ENCODE data around the gene PEX5L. TPM values are rescaled to one million over a fixed set of nuclear protein-coding genes. Genes with fewer than 3 reads are reported as not detected.

Gene PEX5L
- total RNA-seq, 1 experiment from 2014 or later = 3.2 TPM

- TF ChIP-seq RELA (CRISPR knock-in tag; IDR thresholded peaks at IDR 0.05; ENCODE audit: borderline replicate concordance) = no peak
- TF ChIP-seq AR (CRISPR knock-in tag; IDR thresholded peaks at IDR 0.05) = no peak
These were observed 141.4 kb downstream of the PEX5L start (continued) for GRCh38 chr3:179895330-179895729.

- no peak for DNase-seq (ENCODE audit: low spot score)
- no peak for ATAC-seq
- no peak overlapping the region for H3K27ac Mint-ChIP-seq
- no peak overlapping the region for H3K4me3 Mint-ChIP-seq
- peaks cover 38% of the 10 kb centered on the region for H3K4me1 Mint-ChIP-seq
- TF ChIP-seq MAX (CRISPR knock-in tag; IDR thresholded peaks at IDR 0.05) = no peak
- no peak for TF ChIP-seq MXD4 (CRISPR knock-in tag; IDR thresholded peaks at IDR 0.05; ENCODE audit: borderline replicate concordance)
- TF ChIP-seq E2F1 (CRISPR knock-in tag; IDR thresholded peaks at IDR 0.05) = no peak
- TF ChIP-seq ZNF232 (CRISPR knock-in tag; IDR thresholded peaks at IDR 0.05) = no peak
- no peak for TF ChIP-seq MLX (CRISPR knock-in tag; IDR thresholded peaks at IDR 0.05)
- no peak for TF ChIP-seq HMGA2 (CRISPR knock-in tag; IDR thresholded peaks at IDR 0.05)
- no peak for TF ChIP-seq ZBTB43 (CRISPR knock-in tag; IDR thresholded peaks at IDR 0.05)
- no peak for TF ChIP-seq NR3C1 (CRISPR knock-in tag; conservative IDR thresholded peaks at IDR 0.05; ENCODE audit: low read depth)
- TF ChIP-seq GABPB1 (CRISPR knock-in tag; IDR thresholded peaks at IDR 0.05) = no peak
- no peak for TF ChIP-seq USF2 (CRISPR knock-in tag; IDR thresholded peaks at IDR 0.05)
- no peak for TF ChIP-seq STAT6 (CRISPR knock-in tag; conservative IDR thresholded peaks at IDR 0.05; ENCODE audit: low read depth)
- no peak for TF ChIP-seq GRHL2 (CRISPR knock-in tag; IDR thresholded peaks at IDR 0.05; ENCODE audit: insufficient replicate concordance, severe bottlenecking)
- TF ChIP-seq ZNF219 (CRISPR knock-in tag; IDR thresholded peaks at IDR 0.05; ENCODE audit: borderline replicate concordance) = no peak
- no peak for TF ChIP-seq NFE2L1 (CRISPR knock-in tag; IDR thresholded peaks at IDR 0.05)
- TF ChIP-seq ATF1 (CRISPR knock-in tag; IDR thresholded peaks at IDR 0.05) = no peak
- no peaks in the 10 kb centered on the region for H3K9me3 Mint-ChIP-seq
- no peaks in the 10 kb centered on the region for H3K36me3 Mint-ChIP-seq
- H3K27me3 Mint-ChIP-seq (ENCODE audit: low read depth) = no peaks in the 10 kb centered on the region
- CTCF ChIA-PET = interaction anchor here (0.8 to 1.6 kb wide), 2 partner anchors 15 to 708 kb away, joined by 3 to 4 read pairs; no protein-coding TSS in a partner anchor
- POLR2A ChIA-PET = no interaction called here
These were observed 149.3 kb downstream of the PEX5L start for GRCh38 chr3:179887295-179887943.

Data from WTC11 (cell line).